ELR (cell line): ENCODE data around the gene PYM1.
"Not testable (repeated sequence)": the region's sequence is repeated elsewhere in the genome, so short reads cannot be mapped to it uniquely, and the experiment has no call there.

Experiments used
- DNase-seq: peaks from one replicate; pipeline ENCODE4 v3.0.0-alpha.2; 2015; ENCODE audit warnings: low read depth

PYM1 gene

GRCh38 chr12:55909513-55909884, 18.2 kb downstream of the PYM1 start:
- no peak for DNase-seq

DNA sequence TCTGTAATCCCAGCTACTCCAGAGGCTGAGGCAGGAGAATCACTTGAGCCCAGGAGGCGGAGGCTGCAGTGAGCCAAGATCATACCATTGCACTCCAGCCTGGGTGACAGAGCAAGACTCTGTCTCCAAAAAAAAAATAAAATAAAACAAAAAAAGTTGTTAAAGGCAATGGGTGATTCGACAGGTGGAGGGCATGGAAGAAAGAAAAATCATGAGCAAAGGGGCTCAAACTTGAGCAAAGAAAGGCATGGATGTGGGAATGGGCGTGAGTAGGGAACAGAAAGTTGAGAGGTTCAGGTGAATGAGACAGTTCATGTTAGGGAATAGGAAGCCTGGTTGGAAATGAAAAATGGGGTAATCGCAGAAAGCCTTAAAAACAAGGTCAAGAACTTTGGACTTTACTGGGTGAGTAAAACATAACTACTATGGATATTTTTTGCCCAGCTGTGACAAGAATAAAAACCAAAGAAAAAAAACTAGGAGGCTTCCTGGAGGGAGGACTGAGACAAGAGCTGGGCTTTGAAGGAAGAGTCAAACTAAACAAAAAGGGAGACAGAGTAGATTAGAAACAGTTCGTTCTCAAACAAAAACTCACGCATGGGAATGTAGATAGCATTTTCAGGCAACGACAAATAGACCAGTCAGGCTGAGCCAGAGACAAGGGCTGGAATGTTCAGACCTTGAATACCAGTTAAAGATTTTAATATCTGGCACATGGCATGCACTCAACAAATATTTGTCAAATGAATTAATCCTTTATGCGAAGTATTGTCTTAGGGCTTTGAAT, 18.8 kb downstream of the PYM1 start:
- DNase-seq = no peak

DNA sequence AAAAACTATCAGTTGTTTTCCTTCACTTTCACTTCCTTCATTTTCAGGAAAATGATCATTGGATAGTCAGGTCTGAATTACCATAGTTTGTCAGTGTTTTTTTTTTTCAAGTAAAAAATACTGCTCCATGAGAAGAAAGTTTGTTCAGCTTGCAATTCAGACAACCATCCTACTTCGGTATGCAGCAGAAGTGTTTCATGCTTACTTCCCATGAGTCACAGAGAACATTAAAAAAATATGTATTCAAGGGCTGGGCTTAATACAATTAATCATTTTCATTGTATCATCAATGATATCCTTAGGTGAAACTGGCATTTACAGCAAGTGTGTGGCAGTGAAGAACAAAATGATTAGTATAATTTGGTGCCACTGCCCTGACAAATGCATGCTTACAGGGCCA, 21.6 kb downstream of the PYM1 start:
- DNase-seq = peak; percentile 75

DNA sequence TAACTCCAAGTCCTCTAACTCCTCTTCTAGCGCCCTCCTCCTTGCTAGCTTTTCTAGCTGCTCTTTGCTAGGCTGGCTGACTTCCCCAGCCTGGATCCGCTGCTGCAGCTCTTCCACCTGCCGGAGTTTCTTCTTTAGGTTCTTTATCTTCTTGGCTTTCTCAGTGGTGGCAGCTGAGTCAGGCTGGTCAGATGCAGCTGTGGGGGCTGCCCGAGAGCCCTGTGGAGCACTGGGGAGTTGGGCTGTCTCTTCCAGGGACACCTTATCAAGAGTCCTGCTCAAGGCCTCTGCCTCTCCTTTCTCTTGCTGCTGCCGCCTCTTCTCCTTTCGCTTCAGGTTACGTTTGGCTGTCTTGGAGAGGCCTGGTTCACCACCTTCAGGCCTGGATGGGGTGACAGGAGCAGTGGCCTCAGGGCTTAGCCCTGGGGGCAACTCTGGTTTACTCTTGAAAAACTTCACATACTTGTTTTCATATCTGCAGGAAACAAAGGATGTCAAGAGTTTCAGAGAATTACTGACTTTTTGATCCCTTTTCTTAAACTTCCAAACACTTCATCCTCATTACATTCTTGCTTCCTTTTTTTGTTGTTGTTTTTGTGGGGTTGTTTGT, 25.7 kb downstream of the PYM1 start:
- DNase-seq = no peak

- peak; percentile 39 for DNase-seq
Measured at GRCh38 chr12:55899082-55899481, 28.6 kb downstream of the PYM1 start.

DNA sequence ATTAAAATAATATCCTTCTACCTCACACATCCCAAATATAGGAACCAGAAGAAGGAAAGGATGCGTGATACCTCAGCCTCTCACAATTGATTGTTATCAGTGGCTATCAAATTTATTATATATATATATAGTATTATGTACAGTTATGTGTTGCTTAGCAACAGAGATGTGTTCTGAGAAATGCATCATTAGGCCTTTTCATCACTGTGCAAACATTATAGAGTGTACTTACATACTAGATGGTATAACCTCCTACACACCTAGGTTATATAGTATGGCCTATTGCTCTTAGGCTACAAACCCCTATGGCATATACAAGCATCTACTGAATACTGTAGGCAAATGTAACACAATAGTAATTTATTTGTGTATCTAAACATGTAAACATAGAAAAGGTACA, 34.0 kb downstream of the PYM1 start:
- no peak for DNase-seq

GRCh38 chr12:55891310-55891709, 36.4 kb downstream of the PYM1 start:
- DNase-seq = no peak

- no peak for DNase-seq
Measured at GRCh38 chr12:55885113-55885512, 42.6 kb downstream of the PYM1 start.

GRCh38 chr12:55877824-55878223, 49.9 kb downstream of the PYM1 start:
- DNase-seq = no peak

DNA sequence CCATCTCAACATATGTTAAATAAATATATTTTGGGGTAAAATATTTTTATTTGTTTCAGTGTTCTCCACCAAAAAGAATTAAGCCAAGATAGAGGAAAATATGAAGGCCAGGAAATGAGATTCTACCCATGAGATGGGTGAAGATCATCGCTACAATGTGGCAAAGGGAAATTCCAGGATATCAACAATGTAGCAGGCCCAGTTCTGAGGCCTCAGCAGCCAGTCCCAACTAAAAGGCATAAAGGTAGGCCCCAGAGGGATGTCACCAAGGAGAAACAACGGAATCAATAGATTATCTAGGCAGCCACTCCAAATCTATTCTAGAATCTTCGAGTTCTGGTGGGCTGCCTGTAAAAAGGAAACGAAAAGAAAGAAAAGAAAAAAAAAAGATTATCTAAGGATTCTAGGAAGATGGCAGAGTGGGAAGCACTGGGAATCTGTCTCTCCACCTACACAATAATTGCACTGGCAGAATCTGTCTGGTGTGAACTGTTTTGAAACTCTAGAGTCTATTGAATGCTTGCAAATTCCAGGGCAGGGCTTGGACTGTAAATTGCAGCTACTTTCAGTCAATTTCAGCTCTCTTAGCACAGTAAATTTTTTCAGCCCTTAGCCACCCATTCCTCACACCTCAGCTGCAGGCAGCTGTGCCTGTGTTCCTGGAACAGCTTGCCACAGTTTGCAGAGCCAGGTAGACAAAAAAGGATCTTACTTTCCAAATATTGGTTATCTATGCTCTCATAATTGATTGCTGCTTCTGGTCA, 51.8 kb downstream of the PYM1 start:
- no peak for DNase-seq

- DNase-seq = no peak
Measured at GRCh38 chr12:55874443-55874842, 53.3 kb downstream of the PYM1 start.

DNA sequence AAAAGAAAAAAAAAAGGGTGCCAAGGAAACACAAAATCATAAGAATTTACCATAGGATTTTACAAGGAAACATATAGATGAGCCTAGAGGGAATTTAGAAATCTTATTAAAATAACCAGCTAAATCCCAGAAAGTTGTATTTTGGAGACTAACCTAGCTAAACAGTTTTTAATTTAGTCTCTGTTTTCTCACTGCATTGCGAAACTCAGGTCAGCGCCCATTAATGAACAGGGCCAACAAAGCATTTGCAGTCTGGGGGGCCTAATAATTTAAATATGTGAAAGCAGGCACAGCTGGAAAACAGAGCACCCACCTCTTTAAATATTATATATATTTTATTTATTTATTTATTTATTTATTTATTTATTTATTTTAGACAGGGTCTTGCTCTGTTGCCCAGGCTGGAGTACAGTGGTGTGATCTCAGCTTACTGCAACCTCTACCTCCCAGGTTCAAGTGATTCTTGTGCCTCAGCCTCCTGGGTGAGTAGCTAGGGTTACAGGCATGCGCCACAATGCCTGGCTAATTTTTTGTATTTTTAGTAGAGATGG, 61.2 kb downstream of the PYM1 start:
- not testable (repeated sequence) for DNase-seq

DNA sequence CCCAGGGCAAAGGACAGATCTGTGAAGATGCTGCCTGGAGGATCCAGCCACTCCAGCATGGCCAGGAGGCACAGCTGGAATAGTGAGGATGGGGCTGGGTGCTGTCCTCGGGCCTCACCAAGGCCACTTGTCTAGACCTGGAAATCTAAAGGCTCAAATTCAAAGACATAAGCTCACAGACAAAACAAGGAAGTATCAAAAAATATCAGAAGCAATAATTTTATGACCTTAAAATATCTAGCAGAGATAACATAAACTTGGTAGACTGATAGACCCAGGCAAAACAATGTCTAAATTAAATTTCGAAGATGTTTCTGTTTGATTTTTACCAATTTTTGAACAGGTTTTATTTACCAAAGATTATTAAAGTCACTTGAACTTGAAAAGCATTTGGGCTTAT, 62.4 kb downstream of the PYM1 start:
- DNase-seq = no peak

- not testable (repeated sequence) for DNase-seq
Measured at GRCh38 chr12:55862931-55863330, 64.8 kb downstream of the PYM1 start.

DNA sequence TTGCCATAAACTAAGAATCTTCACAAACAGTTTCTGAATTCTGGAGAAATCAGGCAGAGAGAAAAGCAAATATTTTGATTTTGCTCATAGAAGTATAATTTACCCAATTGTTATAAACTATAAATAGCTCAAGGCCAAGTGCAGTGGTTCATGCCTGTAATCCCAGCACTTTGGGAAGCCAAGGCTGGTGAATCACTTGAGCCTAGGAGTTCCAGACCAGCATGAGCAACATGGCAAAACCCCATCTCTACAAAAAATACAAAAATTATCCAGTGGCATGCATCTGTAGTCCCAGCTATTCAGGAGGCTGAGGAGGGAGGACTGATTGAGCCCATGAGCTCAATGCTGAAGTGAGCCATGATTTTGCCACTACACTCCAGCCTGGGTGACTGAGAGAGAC, 65.4 kb downstream of the PYM1 start:
- DNase-seq = no peak

DNA sequence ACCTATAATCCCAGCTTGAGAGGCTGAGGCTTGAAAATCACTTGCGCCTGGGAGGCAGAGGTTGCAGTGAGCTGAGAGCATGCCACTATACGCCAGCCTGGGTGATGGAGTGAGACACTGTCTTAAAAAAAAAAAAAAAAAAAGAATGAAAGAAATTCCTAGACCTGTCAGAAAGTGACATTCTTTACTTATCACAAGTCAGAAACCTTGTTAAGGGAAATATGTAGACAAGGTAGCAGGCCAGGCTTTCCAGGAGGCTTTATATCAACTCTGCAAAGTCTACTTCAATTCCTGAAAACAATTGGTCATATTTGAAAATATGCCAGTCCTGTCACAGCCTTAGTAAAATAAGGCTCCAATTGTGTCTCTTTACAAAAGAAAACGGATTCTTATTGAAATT, 65.8 kb downstream of the PYM1 start:
- DNase-seq = no peak

DNA sequence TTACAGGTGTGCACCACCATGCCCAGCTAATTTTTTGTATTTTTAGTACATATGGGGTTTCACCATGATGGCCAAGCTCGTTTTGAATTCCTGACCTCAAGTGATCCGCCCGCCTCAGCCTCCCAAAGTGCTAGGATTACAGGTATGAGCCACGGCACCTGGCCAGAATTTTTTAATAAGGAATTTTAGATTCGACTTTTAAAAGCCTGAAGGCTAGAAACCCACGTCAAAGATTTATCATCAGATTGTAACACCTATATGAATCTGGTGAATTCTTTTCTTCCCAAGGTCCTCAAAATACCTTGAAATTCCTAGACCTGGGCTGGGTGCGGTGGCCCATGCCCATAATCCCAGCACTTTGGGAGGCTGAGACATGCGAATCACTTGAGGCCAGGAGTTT, 66.3 kb downstream of the PYM1 start:
- no peak for DNase-seq

DNA sequence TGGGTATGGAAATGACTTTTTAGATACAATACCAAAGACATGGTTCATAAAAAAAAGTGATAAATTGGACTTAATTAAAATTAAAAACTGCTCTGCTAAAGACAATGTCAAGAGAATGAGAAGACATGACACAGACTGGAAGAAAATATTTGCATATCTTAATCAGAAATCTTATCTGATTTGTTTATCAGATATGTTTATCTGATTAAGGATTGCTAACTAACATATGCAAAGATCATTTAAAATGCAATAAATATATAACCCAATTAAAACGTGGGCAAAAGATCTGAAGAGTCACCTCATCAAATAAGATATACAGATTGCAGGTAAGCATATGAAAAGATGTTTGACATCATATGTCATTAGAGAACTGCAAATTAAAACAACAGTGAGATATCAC, 75.0 kb downstream of the PYM1 start:
- DNase-seq = no peak
